ENCODE results near the gene SSU72.
"Not testable (repeated sequence)": the region's sequence is repeated elsewhere in the genome, so short reads cannot be mapped to it uniquely, and the experiment has no call there.

Gene SSU72

GRCh38 chr1:1556961-1557360 is 17.7 kb downstream of the SSU72 start:
- not testable (repeated sequence) for DNase-seq

- no peak for DNase-seq
These were observed 18.2 kb downstream of the SSU72 start for GRCh38 chr1:1556505-1556904.

- no peak for DNase-seq
These were observed 19.4 kb downstream of the SSU72 start for GRCh38 chr1:1554926-1555915.

GRCh38 chr1:1554550-1554925 is 20.1 kb downstream of the SSU72 start:
- no peak for DNase-seq

GRCh38 chr1:1553821-1554494 is 20.7 kb downstream of the SSU72 start:
- DNase-seq = no peak

GRCh38 chr1:1552263-1552639 is 22.4 kb downstream of the SSU72 start:
- no peak for DNase-seq

- no peak for DNase-seq
These were observed 23.0 kb downstream of the SSU72 start for GRCh38 chr1:1551524-1552262.

- DNase-seq = no peak
These were observed 23.9 kb downstream of the SSU72 start for GRCh38 chr1:1550591-1551432.

GRCh38 chr1:1550087-1550486 is 24.6 kb downstream of the SSU72 start:
- DNase-seq = no peak

GRCh38 chr1:1548591-1548990 is 26.1 kb downstream of the SSU72 start:
- no peak for DNase-seq

- no peak for DNase-seq
These were observed 27.2 kb downstream of the SSU72 start for GRCh38 chr1:1547476-1547875.

GRCh38 chr1:1547011-1547410 is 27.7 kb downstream of the SSU72 start:
- no peak for DNase-seq

GRCh38 chr1:1545946-1546737 is 28.5 kb downstream of the SSU72 start:
- DNase-seq = no peak

- no peak for DNase-seq
These were observed 30.1 kb downstream of the SSU72 start for GRCh38 chr1:1544544-1544943.

GRCh38 chr1:1543706-1544099 is 31.0 kb downstream of the SSU72 start:
- no peak for DNase-seq

GRCh38 chr1:1542766-1543705 is 31.6 kb downstream of the SSU72 start:
- no peak for DNase-seq

- no peak for DNase-seq
These were observed 32.5 kb downstream of the SSU72 start for GRCh38 chr1:1541956-1542765.

- no peak for DNase-seq
These were observed 33.6 kb downstream of the SSU72 start for GRCh38 chr1:1540818-1541628.
